Stimulated activated CD8-positive, alpha-beta memory T cell treated with anti-CD3 and anti-CD28 coated beads, Interleukin-7, amount 100 ng/mL, for 4 hours (primary cell): ENCODE measurements around the gene ARHGAP42.

ENCODE experiments used
- DNase-seq, 2 donors: peaks; one replicate each; pipeline ENCODE4 v3.0.0-alpha.2; 2020; ENCODE audit warnings: low read depth in 2 of 2

Gene ARHGAP42

GRCh38 chr11:100918551-100919500 is 231.7 kb downstream of the ARHGAP42 start:
- DNase-seq: no peak

DNA sequence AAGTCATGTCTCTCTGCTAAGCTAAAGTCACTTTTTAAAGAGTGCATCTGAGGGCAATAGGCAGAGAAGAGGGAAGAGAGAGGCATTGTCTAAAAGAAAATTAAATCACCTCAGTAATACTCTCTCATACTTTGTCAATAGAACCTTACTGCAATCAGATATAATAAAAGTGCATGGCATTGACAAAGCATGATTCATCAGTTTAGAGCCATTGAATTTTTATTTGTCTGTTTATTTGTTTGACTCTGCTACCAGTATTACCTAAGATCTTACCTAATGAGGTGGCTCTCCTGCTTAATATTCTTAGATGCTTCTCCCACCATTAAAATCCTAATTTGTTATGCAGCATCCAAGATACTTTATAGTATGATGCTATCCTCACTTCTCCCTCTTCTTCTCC is 233.5 kb downstream of the ARHGAP42 start:
- no peak for DNase-seq

DNA sequence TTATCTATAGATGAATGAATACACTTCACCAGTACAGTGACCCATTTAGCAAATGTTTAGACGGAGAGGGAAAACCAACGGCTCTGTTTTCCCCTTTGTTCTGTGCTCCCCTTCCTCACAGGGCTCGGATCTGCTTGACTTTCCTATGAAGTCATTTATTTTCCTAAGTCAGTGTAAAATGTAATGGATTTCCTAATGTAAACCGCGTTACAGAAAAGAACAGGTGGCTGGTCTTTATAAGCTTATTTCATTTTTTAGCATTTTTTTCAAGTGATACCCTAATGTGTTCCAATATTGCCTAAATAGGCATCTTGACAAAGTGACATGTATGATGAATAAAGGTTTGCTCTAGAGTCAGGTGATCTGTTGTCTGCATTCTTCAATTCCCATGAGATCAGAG is 235.0 kb downstream of the ARHGAP42 start:
- DNase-seq: no peak

DNA sequence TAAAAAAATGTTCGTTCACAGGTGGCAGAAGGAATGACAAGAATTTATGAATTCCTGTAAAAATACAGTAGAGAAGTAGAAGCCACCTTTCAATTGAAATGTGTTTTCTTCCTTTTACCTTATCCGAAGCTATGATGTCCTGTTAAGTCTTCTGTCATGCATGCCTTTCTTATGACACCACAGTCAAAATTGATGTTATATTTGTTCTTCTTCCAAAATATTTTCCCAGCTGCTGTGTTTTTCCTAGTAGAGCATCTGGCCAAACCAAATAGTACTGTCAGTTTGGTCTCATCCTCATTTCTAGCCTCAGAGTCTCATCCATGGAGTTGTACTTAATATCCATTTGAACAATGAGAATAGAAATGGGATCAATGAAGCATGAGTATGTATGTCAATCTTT is 236.5 kb downstream of the ARHGAP42 start:
- DNase-seq: no peak

DNA sequence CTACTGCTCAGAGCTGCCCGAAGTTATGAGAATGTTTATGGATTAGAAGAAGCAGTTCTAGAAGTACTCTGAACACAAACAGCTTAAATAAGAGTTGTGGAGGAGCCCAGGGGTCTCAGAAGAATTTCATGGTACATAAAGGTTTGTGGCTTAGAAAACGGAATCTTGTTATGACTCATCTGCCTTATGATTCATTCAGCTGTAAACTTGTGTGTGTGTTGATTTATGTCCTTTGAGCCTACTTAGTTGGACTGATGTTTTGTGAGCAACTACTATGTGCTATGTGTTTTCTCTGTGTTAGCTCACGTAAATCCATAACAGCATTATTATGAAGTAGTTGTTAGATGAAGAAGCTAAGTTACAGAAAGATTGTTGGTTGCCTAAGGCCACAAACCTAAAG is 238.8 kb downstream of the ARHGAP42 start:
- no peak for DNase-seq

- no peak for DNase-seq
These were observed 240.5 kb downstream of the ARHGAP42 start for GRCh38 chr11:100927579-100927978.

DNA sequence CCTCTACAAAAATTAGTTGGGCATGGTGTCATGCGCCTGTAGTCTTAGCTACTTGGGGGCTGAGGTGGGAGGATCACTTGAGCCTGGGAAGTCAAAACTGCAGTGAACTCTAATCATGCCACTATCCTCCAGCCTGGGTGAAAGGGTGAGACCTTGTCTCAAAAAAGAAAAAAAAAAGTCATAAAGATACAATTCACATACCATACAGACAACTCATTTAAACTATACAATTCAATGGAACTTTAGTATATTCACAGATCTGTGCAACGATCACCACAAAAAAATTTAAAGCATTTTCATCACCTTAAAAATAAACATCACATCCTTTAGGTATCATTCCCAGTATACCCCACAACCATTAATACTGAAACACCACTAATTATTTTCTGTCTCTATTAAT is 241.3 kb downstream of the ARHGAP42 start:
- no peak for DNase-seq

- no peak for DNase-seq
These were observed 242.3 kb downstream of the ARHGAP42 start for GRCh38 chr11:100929377-100929776.

DNA sequence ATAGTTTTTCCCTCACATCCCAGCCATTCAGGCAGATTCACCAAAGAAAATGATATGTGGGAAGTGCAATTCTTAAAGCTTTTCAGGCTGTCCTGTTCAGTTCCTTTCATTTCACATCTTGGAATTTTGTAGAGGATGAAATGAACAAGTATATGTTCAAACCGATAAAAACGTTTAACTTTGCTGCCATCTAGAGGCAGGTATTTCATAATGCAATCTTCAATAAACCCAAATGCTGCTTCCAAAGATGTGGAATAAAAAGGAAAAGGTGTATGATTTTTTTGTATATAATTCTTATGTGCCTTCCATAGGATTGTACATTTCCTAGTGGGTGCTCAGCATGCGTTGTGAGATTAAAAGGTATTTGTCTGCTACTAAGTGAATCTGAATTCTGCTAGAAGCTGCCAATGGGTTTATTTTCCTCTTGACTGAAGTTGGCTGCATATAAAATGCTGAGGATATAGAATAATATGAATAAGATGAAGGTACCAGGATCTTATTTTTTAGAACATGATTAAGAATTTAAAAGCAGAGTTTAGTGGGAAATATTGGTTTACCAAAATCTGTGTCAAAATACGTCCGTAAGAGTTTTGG is 243.2 kb downstream of the ARHGAP42 start:
- no peak for DNase-seq

DNA sequence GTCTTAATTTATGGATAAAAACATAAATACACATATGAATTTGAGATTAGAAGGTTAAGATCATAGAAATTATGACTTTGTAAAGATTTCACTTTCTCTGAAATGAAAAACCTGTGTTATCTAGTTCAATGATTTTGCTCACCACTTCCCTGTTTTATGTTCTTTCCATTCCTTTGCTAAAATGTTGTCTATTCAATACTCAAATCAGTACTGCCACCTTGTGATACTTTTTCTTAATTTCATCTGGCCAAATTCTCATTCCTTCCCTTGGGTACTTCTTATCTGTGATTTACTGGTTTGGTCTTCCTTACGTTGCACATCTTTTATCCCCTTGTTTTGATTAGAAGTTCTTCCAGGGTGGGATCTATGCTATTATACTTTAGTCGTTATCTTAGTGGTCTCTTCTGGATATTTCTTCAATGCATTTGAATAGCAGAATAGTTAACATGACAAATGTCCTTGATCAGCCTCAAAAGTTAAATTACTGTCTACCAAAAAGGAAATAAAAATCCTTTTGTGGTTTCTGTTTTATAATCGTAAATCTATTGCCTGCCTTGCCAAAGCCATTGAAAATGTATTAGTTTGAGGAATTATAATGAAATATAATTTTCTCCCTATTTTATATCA is 245.5 kb downstream of the ARHGAP42 start:
- no peak for DNase-seq

DNA sequence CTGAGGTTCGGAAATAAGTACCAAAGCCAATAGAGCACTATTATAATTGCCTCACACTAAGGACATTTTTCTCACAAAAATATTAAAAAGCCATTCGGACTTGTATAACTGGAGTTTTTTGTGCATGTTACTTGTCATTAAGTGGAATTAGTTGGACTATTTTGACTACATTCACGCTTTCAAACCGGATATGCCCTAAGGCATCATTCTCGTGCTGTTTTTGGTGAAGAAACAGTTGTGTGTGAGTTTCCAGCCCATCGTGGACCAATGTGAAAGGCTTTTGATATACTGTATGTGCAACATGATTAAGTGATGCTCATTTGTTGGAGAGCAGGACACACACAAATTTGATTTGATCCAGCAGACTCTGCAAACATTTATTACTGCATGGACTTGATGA is 249.7 kb downstream of the ARHGAP42 start:
- DNase-seq: no peak

- DNase-seq: no peak
These were observed 252.5 kb downstream of the ARHGAP42 start for GRCh38 chr11:100939571-100939970.

GRCh38 chr11:100940111-100940510 is 253.0 kb downstream of the ARHGAP42 start:
- no peak for DNase-seq

- no peak for DNase-seq
These were observed 253.9 kb downstream of the ARHGAP42 start for GRCh38 chr11:100941033-100941432.

GRCh38 chr11:100942016-100942415 is 254.9 kb downstream of the ARHGAP42 start:
- no peak for DNase-seq

GRCh38 chr11:100948936-100949335 is 261.8 kb downstream of the ARHGAP42 start:
- DNase-seq: no peak

DNA sequence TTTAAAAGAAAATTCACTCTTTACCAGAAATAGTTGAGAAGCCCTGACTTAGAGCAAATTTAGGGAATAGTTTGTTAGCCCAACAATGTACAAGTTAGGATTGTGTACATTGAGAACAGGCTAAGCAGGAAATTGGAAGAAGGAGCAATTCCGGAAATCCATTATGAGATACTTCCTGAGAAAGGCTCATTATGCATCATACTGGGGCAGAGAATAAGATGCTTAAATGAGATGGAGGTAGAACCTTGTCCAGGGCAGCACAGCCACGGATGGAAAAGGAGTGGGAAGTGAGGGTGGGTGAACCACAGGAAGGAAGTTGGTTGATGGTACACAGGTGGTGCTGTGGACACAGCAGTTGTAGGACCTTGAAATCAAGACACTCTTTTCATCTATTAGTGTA is 262.4 kb downstream of the ARHGAP42 start:
- no peak for DNase-seq

DNA sequence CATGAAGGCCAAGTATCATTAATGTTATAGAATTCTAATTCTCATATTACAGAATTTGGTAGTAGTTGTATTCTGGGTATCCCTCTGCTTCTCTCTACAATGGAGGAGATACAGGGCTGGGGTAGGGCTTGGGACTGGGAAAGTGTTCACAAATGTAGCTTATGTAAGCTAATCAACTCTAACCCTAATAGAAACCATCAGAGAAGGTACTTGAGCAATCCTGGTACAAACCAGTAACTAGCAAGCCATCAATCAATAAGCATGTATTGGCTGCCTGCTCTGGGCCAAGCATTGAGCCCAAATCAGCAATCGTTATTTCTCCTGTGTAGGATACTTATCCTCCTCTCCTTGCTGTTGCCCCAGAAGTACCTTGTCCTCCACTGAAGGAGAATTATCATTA is 268.2 kb downstream of the ARHGAP42 start:
- DNase-seq: no peak

DNA sequence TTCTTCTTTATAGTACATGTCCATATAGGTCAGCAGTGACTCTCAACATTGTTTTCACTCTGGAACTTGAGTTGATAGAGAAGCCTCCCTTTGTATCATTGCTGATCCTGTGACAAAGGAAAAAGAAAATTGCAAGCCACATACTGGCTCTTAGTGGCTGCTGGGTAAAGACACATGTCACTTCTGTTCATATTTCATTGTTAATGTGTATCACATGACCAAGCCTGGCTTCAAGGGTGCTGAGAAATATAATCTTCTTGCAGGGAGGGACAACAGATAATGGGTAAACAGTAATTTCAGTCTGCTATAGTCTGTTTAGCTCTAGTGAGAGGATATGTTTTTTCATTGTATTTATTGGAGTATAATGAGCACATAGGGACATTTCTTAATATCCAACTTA is 269.3 kb downstream of the ARHGAP42 start:
- DNase-seq: no peak

GRCh38 chr11:100957499-100957898 is 270.4 kb downstream of the ARHGAP42 start:
- no peak for DNase-seq

- no peak for DNase-seq
These were observed 274.5 kb downstream of the ARHGAP42 start for GRCh38 chr11:100961633-100962032.

GRCh38 chr11:100963375-100963774 is 276.3 kb downstream of the ARHGAP42 start:
- no peak for DNase-seq

- no peak for DNase-seq
These were observed 277.3 kb downstream of the ARHGAP42 start for GRCh38 chr11:100964435-100964834.
